Breast epithelium (tissue), 4 donors: ENCODE measurements around the gene PPP1R1C. TPM values are rescaled to one million over a fixed set of nuclear protein-coding genes. Genes with fewer than 3 reads are reported as not detected.

Experiments used
- DNase-seq, 2 donors: peaks; one replicate each; pipeline ENCODE4 v3.0.0-alpha.2; 2019; ENCODE audit warnings: low spot score in 2 of 2
- H3K27ac ChIP-seq, 2 donors: fragments of 200-600 bp; sonication (generic) in 1 of 2; one replicate each; pipeline ENCODE4 v1.5.1; 2016 to 2019; ENCODE audit warnings: mild to moderate bottlenecking in 1 of 2
- H3K27me3 ChIP-seq, 2 donors: fragments of 200-600 bp; sonication (generic) in 1 of 2; one replicate each; pipeline versions ENCODE4 v1.5.1 to v1.6.0; 2017 to 2019; ENCODE audit warnings: control low read depth in 1 of 2, mild to moderate bottlenecking in 1 of 2
- H3K36me3 ChIP-seq: fragments of 200-600 bp; one replicate; pipeline ENCODE4 v1.5.1; 2019
- H3K4me1 ChIP-seq, 2 donors: fragments of 200-600 bp; sonication (generic); one replicate each; pipeline ENCODE4 v1.5.1; 2016 to 2019; ENCODE audit warnings: control low read depth in 1 of 2
- H3K4me3 ChIP-seq, 3 donors: fragments of 200-600 bp; sonication (generic); 1 replicate in 2 of 3; 2 replicates in 1 of 3; pipeline ENCODE4 v1.5.1; 2016 to 2019; ENCODE audit warnings: mild to moderate bottlenecking in 3 of 3, moderate library complexity in 2 of 3
- H3K9me3 ChIP-seq, 2 donors: fragments of 200-600 bp; sonication (generic) in 1 of 2; one replicate each; pipeline ENCODE4 v1.5.1; 2016 to 2019; ENCODE audit warnings: control low read depth in 1 of 2
- POLR2A ChIP-seq: fragments of 450-650 bp; IDR thresholded peaks from one replicate; pipeline ENCODE4 v1.6.1; 2016; ENCODE audit warnings: antibody characterized with exemption, mild to moderate bottlenecking, moderate library complexity
- POLR2AphosphoS5 ChIP-seq, 3 donors: sonication (generic); formaldehyde crosslinking; IDR thresholded peaks; one replicate each; pipeline ENCODE4 v1.6.1; 2017; ENCODE audit warnings: antibody characterized with exemption in 3 of 3
- intact Hi-C: fragments of 100-400 bp; cut with DNase I; formaldehyde crosslinking; loops from one replicate; pipeline ENCODE4 v1.15.1; 2023; ENCODE audit warnings: low total_unique reads
- total RNA-seq, 3 donors: library from RNA; depleted of rRNA; stranded (reverse); fragments of >200 nt; gene quantifications; one replicate each; pipeline ENCODE4 v1.1.0, GENCODE V29; 2016
- TF ChIP-seq, protein P1 (sequence below), 3 donors: fragments of 450-650 bp; IDR thresholded peaks; one replicate each; pipeline ENCODE4 v1.5.1; 2016 to 2017; ENCODE audit warnings: antibody characterized with exemption in 3 of 3, mild to moderate bottlenecking in 3 of 3, moderate library complexity in 3 of 3

Gene PPP1R1C
- total RNA-seq, 3 donors from 2014 or later, result 0.59 to 4.2 TPM; not detected in 1

DNA sequence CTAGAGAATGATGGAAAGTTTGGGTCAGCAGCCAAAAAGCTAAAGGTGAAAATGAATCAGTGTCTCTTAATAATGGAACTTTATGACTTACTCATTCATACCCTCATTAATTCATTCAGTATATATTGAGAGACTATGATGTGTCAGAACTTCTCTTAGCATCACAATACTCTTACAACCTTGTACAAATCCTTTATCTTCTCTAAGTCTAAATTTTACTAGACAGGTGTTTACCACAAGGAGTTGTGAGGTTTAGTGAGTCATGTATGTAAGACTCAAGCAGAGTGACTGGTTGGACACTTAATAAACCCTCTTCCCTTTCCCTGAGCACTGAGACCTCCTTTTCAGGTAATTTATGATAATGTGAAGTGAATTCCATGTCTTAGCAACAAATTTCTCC, 129.6 kb downstream of the PPP1R1C start:
- Histone ChIP-seq H3K9me3 (no peaks in the 10 kb centered on the region), H3K27me3 (no peaks in the 10 kb centered on the region), H3K4me3 (no peak overlapping the region), H3K36me3 (no peaks in the 10 kb centered on the region), H3K4me1 (no peaks in the 10 kb centered on the region), H3K27ac (no peak overlapping the region)
- intact Hi-C loops, result no loop called here
- TF ChIP-seq POLR2AphosphoS5 (IDR thresholded peaks at IDR 0.05), result no peak
- TF ChIP-seq POLR2A, result no peak
- TF ChIP-seq, protein P1, sequence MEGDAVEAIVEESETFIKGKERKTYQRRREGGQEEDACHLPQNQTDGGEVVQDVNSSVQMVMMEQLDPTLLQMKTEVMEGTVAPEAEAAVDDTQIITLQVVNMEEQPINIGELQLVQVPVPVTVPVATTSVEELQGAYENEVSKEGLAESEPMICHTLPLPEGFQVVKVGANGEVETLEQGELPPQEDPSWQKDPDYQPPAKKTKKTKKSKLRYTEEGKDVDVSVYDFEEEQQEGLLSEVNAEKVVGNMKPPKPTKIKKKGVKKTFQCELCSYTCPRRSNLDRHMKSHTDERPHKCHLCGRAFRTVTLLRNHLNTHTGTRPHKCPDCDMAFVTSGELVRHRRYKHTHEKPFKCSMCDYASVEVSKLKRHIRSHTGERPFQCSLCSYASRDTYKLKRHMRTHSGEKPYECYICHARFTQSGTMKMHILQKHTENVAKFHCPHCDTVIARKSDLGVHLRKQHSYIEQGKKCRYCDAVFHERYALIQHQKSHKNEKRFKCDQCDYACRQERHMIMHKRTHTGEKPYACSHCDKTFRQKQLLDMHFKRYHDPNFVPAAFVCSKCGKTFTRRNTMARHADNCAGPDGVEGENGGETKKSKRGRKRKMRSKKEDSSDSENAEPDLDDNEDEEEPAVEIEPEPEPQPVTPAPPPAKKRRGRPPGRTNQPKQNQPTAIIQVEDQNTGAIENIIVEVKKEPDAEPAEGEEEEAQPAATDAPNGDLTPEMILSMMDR (IDR thresholded peaks at IDR 0.05), result no peak
- DNase-seq, result no peak

DNA sequence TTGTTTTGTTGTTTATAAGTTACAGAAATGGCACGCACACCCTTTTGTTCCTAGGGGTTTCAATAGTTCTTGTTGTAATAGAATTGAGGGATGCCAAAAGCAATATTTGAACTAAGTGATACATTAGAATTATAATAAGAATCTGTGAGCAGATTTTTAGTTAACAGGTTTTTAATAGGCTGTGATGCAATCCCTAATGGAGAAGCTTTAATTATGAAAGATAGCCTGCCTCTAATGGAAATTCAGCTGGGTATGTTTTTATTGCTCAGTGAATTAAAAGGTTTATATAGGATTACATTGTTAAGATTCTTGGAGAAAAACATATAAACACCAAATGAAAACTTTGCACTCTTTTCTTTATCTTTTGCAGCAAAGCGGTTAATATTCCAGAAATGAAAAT, 131.1 kb downstream of the PPP1R1C start:
- no peaks in the 10 kb centered on the region for H3K9me3 ChIP-seq
- DNase-seq, result no peak
- no peak overlapping the region for H3K27ac ChIP-seq
- no peaks in the 10 kb centered on the region for H3K36me3 ChIP-seq
- no peaks in the 10 kb centered on the region for H3K4me1 ChIP-seq
- H3K27me3 ChIP-seq, result no peaks in the 10 kb centered on the region
- TF ChIP-seq POLR2A (no peak), POLR2AphosphoS5 (IDR thresholded peaks at IDR 0.05) (no peak)
- TF ChIP-seq, protein P1 (IDR thresholded peaks at IDR 0.05), result no peak
- H3K4me3 ChIP-seq, result no peak overlapping the region
- intact Hi-C loops, result no loop called here

DNA sequence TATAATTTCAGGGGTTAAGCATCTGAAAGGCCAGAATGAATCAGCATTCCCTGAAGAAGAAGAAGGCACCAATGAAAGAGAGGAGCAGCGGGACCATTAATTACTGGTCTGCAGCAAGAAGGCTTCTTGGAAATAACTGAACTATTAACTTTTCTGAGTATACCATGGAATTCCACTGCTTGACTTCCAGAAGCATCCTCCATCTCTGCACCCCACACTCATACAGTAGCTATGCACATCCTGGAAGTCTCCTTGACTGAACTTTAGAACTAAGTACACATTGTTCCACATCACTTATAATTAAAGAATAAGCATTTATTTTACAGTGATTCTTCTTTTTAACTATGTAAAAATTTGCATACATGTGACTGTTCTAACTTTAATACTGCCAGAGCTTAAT, 131.5 kb downstream of the PPP1R1C start:
- H3K27ac ChIP-seq, result no peak overlapping the region
- no peaks in the 10 kb centered on the region for H3K4me1 ChIP-seq
- intact Hi-C loops, result no loop called here
- no peak for TF ChIP-seq POLR2AphosphoS5 (IDR thresholded peaks at IDR 0.05)
- TF ChIP-seq, protein P1 (IDR thresholded peaks at IDR 0.05), result no peak
- no peak for TF ChIP-seq POLR2A
- H3K4me3 ChIP-seq, result no peak overlapping the region
- H3K9me3 ChIP-seq, result no peaks in the 10 kb centered on the region
- DNase-seq, result no peak
- H3K27me3 ChIP-seq, result no peaks in the 10 kb centered on the region
- no peaks in the 10 kb centered on the region for H3K36me3 ChIP-seq

DNA sequence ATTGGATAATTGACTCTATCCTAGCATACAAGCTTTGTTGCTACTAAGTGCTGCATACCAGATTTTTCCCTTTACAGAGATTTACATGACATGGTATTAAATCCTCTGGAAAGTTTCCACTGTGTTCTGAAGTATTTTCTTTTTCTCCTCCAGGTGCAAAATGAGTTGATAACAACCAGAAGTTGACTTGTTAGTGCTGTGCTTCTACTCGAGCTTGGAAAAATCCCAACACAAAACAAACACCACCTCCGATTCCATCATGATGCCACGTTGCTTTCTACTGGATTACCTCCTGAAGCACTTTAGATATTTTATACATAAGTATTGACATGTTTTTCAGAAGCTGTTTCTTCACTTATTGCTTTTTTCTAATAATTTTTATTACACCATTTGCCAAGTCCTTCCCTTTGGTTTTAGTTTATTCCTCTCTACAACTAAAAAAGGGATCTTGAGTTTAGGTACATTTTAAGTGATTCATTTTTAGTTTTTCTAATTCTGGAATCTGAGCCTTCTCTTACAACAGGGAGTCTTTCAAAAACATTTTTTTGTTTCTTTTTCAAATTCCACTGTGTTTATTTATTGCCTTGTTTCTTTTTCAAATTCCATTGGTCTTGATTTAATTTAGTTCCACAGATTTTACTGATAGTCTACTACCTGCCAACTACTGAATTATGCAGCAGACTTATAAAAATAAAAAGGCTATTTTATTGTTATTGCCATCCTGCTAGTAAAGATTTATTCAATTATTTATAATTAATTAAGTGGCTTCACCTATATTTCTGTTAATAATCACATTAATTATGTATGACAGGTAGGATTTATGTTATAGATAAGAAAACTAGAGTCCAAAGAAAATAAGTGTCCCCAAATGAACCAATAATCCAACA, 143.4 kb downstream of the PPP1R1C start:
- TF ChIP-seq, protein P1 (IDR thresholded peaks at IDR 0.05), result no peak
- no peak for TF ChIP-seq POLR2A
- TF ChIP-seq POLR2AphosphoS5 (IDR thresholded peaks at IDR 0.05), result no peak
- intact Hi-C loops, result no loop called here
- Histone ChIP-seq H3K4me3 (no peak overlapping the region), H3K27me3 (no peaks in the 10 kb centered on the region), H3K4me1 (no peaks in the 10 kb centered on the region), H3K9me3 (no peaks in the 10 kb centered on the region), H3K27ac (no peak overlapping the region), H3K36me3 (no peaks in the 10 kb centered on the region)
- no peak for DNase-seq

DNA sequence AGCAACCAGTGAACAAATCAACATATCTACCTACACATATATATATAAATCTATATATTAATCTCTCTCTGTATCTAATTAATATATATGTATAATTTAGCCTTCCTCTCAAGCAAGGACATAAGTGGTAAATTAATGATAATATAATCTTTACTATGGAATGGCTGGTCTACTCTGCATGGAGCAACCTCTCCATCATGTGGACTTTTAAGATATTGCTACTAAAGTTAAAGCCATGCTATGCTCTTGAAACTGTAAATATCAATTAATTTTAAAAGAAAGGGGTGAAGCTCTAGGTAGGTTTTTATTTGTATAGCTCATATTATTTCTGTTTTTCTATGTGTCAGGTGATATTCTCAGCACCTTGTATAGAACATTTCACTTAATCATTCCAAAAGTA, 147.0 kb downstream of the PPP1R1C start:
- Histone ChIP-seq H3K36me3 (no peaks in the 10 kb centered on the region), H3K27ac (no peak overlapping the region), H3K9me3 (no peaks in the 10 kb centered on the region), H3K4me3 (no peak overlapping the region), H3K27me3 (no peaks in the 10 kb centered on the region), H3K4me1 (no peaks in the 10 kb centered on the region)
- TF ChIP-seq POLR2A, result no peak
- TF ChIP-seq POLR2AphosphoS5 (IDR thresholded peaks at IDR 0.05), result no peak
- TF ChIP-seq, protein P1 (IDR thresholded peaks at IDR 0.05), result no peak
- intact Hi-C loops, result no loop called here
- DNase-seq, result no peak
